ENCODE results near the gene MAJIN.

MAJIN gene

GRCh38 chr11:64894070-64894811 is 77.7 kb downstream of the MAJIN start:
- in situ Hi-C loops (cut with MboI; ENCODE audit: low sequenced_read_pairs), result loop anchor here (5.0 kb wide), 1 partner anchor 47 kb away; no protein-coding TSS in a partner anchor

- in situ Hi-C loops (cut with MboI; ENCODE audit: low sequenced_read_pairs), result loop anchor here (5.0 kb wide), 1 partner anchor 46 kb away; no protein-coding TSS in a partner anchor
Measured at GRCh38 chr11:64893194-64894069, 78.5 kb downstream of the MAJIN start.

- in situ Hi-C loops (cut with MboI; ENCODE audit: low sequenced_read_pairs), result loop anchor here (5.0 kb wide), 1 partner anchor 46 kb away; no protein-coding TSS in a partner anchor
Measured at GRCh38 chr11:64892838-64893193, 79.1 kb downstream of the MAJIN start.

DNA sequence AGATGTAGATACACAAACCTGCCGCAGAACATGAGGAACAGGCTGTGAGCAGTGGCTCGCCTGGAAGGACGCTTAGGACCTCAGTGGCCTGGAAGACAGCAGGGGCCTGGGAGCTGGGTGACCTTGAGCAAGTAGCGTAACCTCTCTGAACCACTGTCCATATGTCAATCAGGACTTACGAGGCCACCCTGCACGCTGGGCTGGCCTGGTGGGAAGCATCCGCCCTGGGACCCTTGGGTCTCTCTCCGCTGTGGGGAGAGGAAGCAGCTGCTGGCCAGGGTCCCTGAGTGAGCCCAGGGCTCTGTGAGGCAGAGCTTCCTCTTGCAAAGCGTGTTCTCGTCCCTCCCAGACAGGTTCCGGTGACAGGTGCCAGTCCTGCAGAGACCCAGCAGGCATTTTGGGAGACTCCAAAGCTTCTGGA is 79.5 kb downstream of the MAJIN start:
- in situ Hi-C loops (cut with MboI; ENCODE audit: low sequenced_read_pairs), result loop anchor here (5.0 kb wide), 1 partner anchor 45 kb away; no protein-coding TSS in a partner anchor

- in situ Hi-C loops (cut with MboI; ENCODE audit: low sequenced_read_pairs), result loop anchor here (5.0 kb wide), 1 partner anchor 45 kb away; no protein-coding TSS in a partner anchor
Measured at GRCh38 chr11:64891880-64892279, 80.0 kb downstream of the MAJIN start.

DNA sequence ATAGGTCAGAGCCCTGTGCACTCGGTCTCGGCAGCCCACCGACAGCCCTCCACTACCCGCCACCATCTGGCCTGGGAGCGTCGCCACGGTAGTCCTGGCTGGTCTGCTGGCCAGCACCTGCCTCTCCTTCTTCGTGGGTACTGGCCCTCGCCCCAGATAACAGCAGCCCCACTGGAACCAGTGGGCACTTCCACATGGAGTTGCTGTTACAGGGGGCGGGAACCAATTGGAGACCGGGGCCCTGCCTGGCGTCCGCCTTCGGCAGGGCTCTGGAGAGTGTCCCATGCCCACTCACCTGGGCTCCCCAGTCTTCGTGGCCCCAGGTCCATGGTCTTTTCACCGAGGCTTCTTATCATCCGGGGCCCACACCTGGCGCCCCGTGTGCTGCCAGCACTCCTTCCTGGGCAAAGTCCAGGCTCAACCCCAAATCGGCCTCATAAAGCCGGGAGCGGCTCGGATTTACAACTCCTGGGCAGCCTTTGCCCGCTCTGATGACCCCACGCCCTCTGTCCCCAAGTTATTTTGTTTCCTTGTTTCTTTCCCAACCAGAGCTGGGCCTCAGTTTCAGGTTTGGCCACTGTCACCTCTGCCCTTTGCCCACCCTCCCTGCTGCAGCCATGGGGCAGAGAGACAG is 80.6 kb downstream of the MAJIN start:
- in situ Hi-C loops (cut with MboI; ENCODE audit: low sequenced_read_pairs), result loop anchor here (5.0 kb wide), 1 partner anchor 44 kb away; no protein-coding TSS in a partner anchor

DNA sequence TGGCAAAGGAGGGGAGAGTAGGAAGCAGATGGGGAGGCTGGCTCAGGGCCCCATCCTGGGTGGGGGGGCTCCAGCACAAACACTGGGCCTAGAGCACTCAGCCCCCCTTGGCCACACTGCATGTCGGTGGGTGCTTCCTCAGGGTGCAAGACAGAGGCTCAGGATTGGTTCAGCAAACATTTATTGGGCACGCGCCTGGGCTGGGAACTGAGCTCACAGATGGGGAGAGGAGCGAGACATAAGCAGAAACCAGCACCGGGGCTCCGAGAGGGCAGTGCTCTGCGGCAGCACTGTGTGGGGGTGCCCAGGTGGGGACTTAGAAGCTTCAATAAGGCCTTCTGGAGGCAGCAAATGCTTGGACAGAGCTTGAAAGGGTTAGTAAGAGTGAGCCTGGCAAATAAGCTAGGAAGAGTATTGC is 81.4 kb downstream of the MAJIN start:
- in situ Hi-C loops (cut with MboI; ENCODE audit: low sequenced_read_pairs), result loop anchor here (5.0 kb wide), 1 partner anchor 43 kb away; no protein-coding TSS in a partner anchor

DNA sequence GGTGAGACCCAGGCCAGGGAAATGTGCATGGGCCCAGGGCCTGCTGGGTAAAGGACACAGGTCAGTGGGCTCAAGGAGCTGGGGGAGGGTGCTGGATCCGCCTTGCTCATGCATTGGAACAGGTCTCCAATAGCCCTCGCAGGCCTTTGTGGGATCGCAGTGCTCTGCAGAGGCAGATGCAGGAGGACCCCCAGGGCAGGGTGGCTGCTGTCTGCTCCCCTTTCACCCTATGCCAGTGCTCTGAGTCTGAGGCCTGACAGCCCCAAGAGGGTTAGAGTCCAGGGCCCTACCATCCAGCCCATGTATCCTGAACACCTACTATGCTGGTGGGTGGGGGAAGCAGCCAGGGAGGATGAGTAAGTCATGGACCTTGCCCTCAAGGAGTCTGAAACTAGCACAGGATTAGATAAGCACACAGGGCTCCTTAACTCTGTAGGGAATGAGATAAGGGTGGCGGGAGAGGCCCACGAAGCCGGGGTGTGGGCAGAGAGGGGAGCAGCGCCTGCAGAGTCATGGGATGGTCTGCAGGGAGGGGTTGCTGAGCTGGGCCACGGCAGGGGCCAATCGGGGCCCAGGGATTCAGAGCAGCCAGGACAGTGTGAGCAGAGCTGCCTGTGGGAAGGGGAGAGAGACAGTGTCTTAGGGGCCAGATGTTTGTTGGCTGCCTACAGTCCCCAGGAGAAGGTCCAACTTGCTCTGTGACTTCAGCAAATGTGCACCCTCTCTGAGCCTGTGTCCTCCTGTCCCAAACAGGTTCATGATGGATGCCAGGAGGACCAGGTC is 83.0 kb downstream of the MAJIN start:
- in situ Hi-C loops (cut with MboI; ENCODE audit: low sequenced_read_pairs), result no loop called here

DNA sequence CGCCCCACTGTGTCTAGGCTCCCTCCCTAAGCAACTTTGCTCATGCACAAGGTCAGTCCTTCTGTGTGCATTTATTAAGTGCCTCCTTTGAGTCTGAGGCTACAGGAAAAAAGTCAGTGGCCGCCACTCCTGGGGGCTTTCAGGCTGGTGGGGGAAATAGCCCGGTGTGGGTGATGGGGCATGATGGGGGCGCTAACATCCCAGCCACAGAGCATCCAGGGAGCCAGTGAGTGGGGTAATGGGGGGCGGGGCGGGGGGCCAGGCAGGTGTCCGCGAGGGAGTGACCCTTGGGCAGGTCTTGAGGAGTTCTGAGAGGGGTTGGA is 83.5 kb downstream of the MAJIN start:
- in situ Hi-C loops (cut with MboI; ENCODE audit: low sequenced_read_pairs), result no loop called here
